Smooth muscle cell (in vitro differentiated cells): ENCODE results near the gene PMFBP1. TPM values are rescaled to one million over a fixed set of nuclear protein-coding genes. Genes with fewer than 3 reads are reported as not detected.

ENCODE experiments used
- DNase-seq: peaks from one replicate; lab custom pipeline; 2025; ENCODE audit not compliant: unreplicated experiment; lab: John Stamatoyannopoulos, UW
- H2AFZ ChIP-seq: fragments of 200-600 bp; sonication (generic); 2 replicates; pipeline ENCODE4 v1.6.0; 2016; ENCODE audit warnings: antibody characterized with exemption, low read depth, mild to moderate bottlenecking
- H3F3A ChIP-seq: fragments of 200-600 bp; sonication (generic); 2 replicates; pipeline ENCODE4 v1.6.0; 2017; ENCODE audit warnings: antibody characterized with exemption, low read depth
- H3K27ac ChIP-seq: fragments of 200-600 bp; sonication (generic); 2 replicates; pipeline ENCODE4 v1.5.1; 2016; ENCODE audit warnings: low read depth, mild to moderate bottlenecking
- H3K27me3 ChIP-seq: fragments of 200-600 bp; sonication (generic); 2 replicates; pipeline ENCODE4 v1.6.1; 2016; ENCODE audit warnings: low read depth, mild to moderate bottlenecking
- H3K36me3 ChIP-seq: fragments of 200-600 bp; sonication (generic); 2 replicates; pipeline ENCODE4 v1.5.1; 2016; ENCODE audit warnings: low read depth
- H3K4me1 ChIP-seq: fragments of 200-600 bp; sonication (generic); 2 replicates; pipeline ENCODE4 v1.5.1; 2016; ENCODE audit warnings: low read depth
- H3K4me2 ChIP-seq: fragments of 200-600 bp; sonication (generic); 2 replicates; pipeline ENCODE4 v1.6.0; 2016; ENCODE audit warnings: mild to moderate bottlenecking
- H3K4me3 ChIP-seq: fragments of 200-600 bp; sonication (generic); 2 replicates; pipeline ENCODE4 v1.5.1; 2016; ENCODE audit warnings: mild to moderate bottlenecking
- H3K79me2 ChIP-seq: fragments of 200-600 bp; sonication (generic); 2 replicates; pipeline ENCODE4 v1.6.0; 2016; ENCODE audit warnings: low read depth, mild to moderate bottlenecking
- H3K9ac ChIP-seq: fragments of 200-600 bp; sonication (generic); 2 replicates; pipeline ENCODE4 v1.6.0; 2016; ENCODE audit warnings: low read depth
- H3K9me3 ChIP-seq: fragments of 200-600 bp; sonication (generic); replicated peaks from 2 replicates; pipeline ENCODE4 v1.5.1; 2016; ENCODE audit warnings: low read depth
- H4K20me1 ChIP-seq: fragments of 200-600 bp; sonication (generic); 2 replicates; pipeline ENCODE4 v1.6.0; 2016; ENCODE audit warnings: low read depth
- WGBS: methylation state at CpG from one replicate; pipeline ENCODE4 v1.1.7; 2016; ENCODE audit warnings: low lambda C conversion rate; 5-methylcytosine and 5-hydroxymethylcytosine counted together
- polyA plus RNA-seq: library from polyadenylated mRNA; unstranded; fragments of >200 nt; fragmentation: Nextera tagmentation; extraction: Ambion mirVana; gene quantifications from 2 replicates; pipeline ENCODE4 v1.2.1, GENCODE V29; 2016
- total RNA-seq: library from RNA; depleted of rRNA; stranded (reverse); fragments of >200 nt; gene quantifications from 2 replicates; pipeline ENCODE4 v1.2.3, GENCODE V29; 2014
- TF ChIP-seq, protein P1 (sequence below): fragments of 200-600 bp; sonication (generic); IDR thresholded peaks from 2 replicates; pipeline ENCODE4 v1.5.1; 2017; ENCODE audit warnings: borderline replicate concordance, mild to moderate bottlenecking, antibody characterized with exemption; ENCODE audit not compliant: insufficient read depth, poor library complexity, severe bottlenecking

Gene PMFBP1
- total and polyA plus RNA-seq, 2 experiments from 2014 or later: 0.31 to 0.80 TPM

DNA sequence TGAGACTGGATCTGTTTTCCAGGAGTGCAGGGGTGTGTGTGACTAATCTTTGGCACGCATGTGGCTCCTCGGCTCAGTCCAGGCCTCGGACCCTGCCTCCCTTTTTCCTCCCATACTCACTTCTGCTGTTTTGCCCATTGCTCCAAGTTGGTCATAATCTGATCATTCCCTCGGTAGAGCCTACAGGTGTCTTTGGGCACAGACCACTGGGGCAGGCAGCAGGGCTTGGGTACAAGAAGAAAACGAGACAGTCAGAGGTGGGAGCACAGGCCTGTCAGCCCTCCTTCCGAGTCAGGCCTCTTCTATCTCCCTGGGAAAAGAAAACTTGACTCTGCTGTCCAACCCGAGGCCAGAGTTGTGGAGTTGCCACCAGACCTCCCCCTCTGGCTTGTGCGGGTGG lies 48.5 kb downstream of the PMFBP1 start:
- no peaks in the 10 kb centered on the region for H3F3A ChIP-seq
- no peak for DNase-seq
- no peaks in the 10 kb centered on the region for H3K79me2 ChIP-seq
- no peaks in the 10 kb centered on the region for H3K36me3 ChIP-seq
- no peaks in the 10 kb centered on the region for H4K20me1 ChIP-seq
- H3K4me2 ChIP-seq: no peak overlapping the region
- no peak overlapping the region for H3K9ac ChIP-seq
- no peak overlapping the region for H3K27ac ChIP-seq
- H3K27me3 ChIP-seq: no peaks in the 10 kb centered on the region
- no peak overlapping the region for H3K4me3 ChIP-seq
- H3K4me1 ChIP-seq: no peaks in the 10 kb centered on the region
- WGBS: 68% methylated on average over 8 of the region's 8 CpGs
- TF ChIP-seq, protein P1, sequence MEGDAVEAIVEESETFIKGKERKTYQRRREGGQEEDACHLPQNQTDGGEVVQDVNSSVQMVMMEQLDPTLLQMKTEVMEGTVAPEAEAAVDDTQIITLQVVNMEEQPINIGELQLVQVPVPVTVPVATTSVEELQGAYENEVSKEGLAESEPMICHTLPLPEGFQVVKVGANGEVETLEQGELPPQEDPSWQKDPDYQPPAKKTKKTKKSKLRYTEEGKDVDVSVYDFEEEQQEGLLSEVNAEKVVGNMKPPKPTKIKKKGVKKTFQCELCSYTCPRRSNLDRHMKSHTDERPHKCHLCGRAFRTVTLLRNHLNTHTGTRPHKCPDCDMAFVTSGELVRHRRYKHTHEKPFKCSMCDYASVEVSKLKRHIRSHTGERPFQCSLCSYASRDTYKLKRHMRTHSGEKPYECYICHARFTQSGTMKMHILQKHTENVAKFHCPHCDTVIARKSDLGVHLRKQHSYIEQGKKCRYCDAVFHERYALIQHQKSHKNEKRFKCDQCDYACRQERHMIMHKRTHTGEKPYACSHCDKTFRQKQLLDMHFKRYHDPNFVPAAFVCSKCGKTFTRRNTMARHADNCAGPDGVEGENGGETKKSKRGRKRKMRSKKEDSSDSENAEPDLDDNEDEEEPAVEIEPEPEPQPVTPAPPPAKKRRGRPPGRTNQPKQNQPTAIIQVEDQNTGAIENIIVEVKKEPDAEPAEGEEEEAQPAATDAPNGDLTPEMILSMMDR: no peak
- no peaks in the 10 kb centered on the region for H3K9me3 ChIP-seq
- H2AFZ ChIP-seq: no peak overlapping the region

DNA sequence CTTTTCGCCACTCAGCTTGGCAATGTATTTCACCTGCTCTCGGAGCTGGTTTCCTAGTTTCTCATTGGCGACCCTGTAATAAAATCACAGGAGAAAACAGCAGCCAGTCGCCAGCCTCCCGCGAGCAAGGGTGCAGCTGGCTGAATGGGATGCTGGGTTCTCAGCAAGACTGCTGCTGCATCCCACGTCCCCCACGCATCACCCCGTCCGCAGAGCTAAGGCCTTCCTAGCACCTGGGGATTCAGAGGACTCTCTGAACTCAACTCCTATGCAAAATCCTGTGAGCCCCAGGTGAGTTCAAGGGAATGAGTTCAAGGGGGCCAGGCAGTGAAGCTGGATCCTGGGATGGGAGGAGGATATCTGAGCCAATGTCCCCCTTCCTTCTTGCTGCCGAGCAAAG lies 49.0 kb downstream of the PMFBP1 start:
- no peak overlapping the region for H3K9ac ChIP-seq
- WGBS: 85% methylated on average over 11 of the region's 11 CpGs
- H3K4me2 ChIP-seq: no peak overlapping the region
- no peaks in the 10 kb centered on the region for H3F3A ChIP-seq
- TF ChIP-seq, protein P1: no peak
- H3K9me3 ChIP-seq: no peaks in the 10 kb centered on the region
- no peak overlapping the region for H2AFZ ChIP-seq
- no peak overlapping the region for H3K4me3 ChIP-seq
- no peaks in the 10 kb centered on the region for H4K20me1 ChIP-seq
- H3K4me1 ChIP-seq: no peaks in the 10 kb centered on the region
- H3K27me3 ChIP-seq: no peaks in the 10 kb centered on the region
- H3K27ac ChIP-seq: no peak overlapping the region
- H3K36me3 ChIP-seq: no peaks in the 10 kb centered on the region
- no peaks in the 10 kb centered on the region for H3K79me2 ChIP-seq
- no peak for DNase-seq

DNA sequence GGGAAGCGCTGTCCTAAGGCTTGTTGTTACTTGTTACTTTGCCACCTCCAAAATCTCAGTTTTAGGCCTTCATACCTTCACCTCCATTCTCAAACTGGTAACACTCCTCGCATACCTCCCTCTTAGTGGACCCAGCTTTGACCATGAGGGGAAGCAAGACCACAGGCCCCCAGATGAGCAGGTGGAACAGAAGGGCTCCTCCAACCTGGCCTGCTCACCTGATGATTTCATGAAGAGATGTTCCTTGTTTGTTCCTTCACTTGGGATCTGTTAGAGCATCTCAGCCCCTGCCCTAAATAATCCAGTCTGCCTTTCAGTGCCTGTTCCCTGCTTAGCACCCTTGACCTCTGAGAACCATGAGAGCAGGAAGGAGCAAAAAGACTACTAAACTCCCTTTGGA lies 49.6 kb downstream of the PMFBP1 start:
- Histone ChIP-seq H3K27ac (no peak overlapping the region), H3K4me3 (no peak overlapping the region), H4K20me1 (no peaks in the 10 kb centered on the region), H3K9me3 (no peaks in the 10 kb centered on the region), H3K36me3 (no peaks in the 10 kb centered on the region), H3K4me2 (no peak overlapping the region), H3K27me3 (no peaks in the 10 kb centered on the region), H3K4me1 (no peaks in the 10 kb centered on the region), H3K9ac (no peak overlapping the region), H2AFZ (no peak overlapping the region), H3K79me2 (no peaks in the 10 kb centered on the region), H3F3A (no peaks in the 10 kb centered on the region)
- WGBS: 93% methylated on average over 2 of the region's 2 CpGs
- DNase-seq: no peak
- TF ChIP-seq, protein P1: no peak

DNA sequence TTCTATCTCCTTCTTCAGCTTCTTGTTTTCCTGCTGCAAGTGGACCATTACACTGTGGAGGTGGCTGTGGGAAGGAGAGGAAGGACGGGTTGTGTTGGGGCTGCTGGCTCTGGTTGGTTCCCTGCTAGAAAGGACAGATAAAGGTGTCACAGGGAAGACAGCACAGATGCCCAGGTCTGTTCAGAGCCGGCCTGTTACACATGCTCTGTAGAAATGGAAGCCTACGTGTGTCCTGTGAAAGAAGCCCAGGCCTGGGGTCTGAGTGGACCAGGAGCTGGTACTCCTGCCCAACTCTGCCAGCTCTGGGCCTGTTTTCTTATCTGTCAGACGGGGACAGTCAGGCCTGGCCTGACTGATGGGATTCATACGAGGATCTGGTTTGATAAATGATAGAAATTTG lies 51.9 kb downstream of the PMFBP1 start:
- Histone ChIP-seq H3K4me1 (no peaks in the 10 kb centered on the region), H3K27ac (no peak overlapping the region), H2AFZ (no peak overlapping the region), H3K4me3 (no peak overlapping the region), H4K20me1 (no peaks in the 10 kb centered on the region), H3K9me3 (no peaks in the 10 kb centered on the region), H3K36me3 (no peaks in the 10 kb centered on the region), H3K9ac (no peak overlapping the region), H3K79me2 (no peaks in the 10 kb centered on the region), H3K4me2 (no peak overlapping the region), H3F3A (no peaks in the 10 kb centered on the region), H3K27me3 (no peaks in the 10 kb centered on the region)
- TF ChIP-seq, protein P1: no peak
- DNase-seq: no peak
- 89% methylated on average over 5 of the region's 5 CpGs for WGBS
